ENCODE data around the gene CDK11B.
A peak's percentile ranks its signal among the peaks of the same experiment; 100 is the strongest.
"Not testable (repeated sequence)": the region's sequence is repeated elsewhere in the genome, so short reads cannot be mapped to it uniquely, and the experiment has no call there.

Gene CDK11B

DNA sequence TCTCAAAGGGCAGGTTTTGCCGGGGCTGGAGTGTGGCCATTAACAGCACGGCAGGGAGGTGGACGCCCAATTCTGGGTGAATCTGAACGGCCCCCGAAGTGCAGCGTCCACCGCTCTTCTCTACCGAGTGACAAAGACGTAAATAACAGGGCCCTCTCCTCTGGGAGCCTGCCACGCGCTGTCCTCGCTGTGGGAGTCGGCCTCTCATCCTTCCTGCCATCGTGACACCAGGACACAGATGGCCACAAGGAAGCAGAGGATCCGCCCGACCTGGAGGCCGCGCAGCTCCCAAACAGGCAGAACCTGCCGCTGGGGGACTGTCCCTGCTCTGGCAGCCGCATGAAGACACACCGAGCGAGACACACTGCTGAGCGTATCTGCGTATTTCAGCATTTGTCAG lies 12.1 kb upstream of the CDK11B start:
- Histone ChIP-seq H3K4me1 (ENCODE audit: control insufficient read depth, insufficient read depth, low read length, poor library complexity, severe bottlenecking) (no peaks in the 10 kb centered on the region), H3K36me3 (ENCODE audit: control insufficient read depth, insufficient read depth, low read length) (peaks cover 60% of the 10 kb centered on the region), H3K4me3 (ENCODE audit: extremely low read depth, insufficient read depth, low read length, poor library complexity, severe bottlenecking) (no peak overlapping the region), H3K9me3 (ENCODE audit: control insufficient read depth, low read length) (no peaks in the 10 kb centered on the region), H3K27ac (ENCODE audit: low read depth, low read length, severe bottlenecking) (no peak overlapping the region)
- WGBS, 2 experiments (ENCODE audit: insufficient coverage in 2 of 2) = 95 to 97% methylated on average over 24 of the region's 24 CpGs

DNA sequence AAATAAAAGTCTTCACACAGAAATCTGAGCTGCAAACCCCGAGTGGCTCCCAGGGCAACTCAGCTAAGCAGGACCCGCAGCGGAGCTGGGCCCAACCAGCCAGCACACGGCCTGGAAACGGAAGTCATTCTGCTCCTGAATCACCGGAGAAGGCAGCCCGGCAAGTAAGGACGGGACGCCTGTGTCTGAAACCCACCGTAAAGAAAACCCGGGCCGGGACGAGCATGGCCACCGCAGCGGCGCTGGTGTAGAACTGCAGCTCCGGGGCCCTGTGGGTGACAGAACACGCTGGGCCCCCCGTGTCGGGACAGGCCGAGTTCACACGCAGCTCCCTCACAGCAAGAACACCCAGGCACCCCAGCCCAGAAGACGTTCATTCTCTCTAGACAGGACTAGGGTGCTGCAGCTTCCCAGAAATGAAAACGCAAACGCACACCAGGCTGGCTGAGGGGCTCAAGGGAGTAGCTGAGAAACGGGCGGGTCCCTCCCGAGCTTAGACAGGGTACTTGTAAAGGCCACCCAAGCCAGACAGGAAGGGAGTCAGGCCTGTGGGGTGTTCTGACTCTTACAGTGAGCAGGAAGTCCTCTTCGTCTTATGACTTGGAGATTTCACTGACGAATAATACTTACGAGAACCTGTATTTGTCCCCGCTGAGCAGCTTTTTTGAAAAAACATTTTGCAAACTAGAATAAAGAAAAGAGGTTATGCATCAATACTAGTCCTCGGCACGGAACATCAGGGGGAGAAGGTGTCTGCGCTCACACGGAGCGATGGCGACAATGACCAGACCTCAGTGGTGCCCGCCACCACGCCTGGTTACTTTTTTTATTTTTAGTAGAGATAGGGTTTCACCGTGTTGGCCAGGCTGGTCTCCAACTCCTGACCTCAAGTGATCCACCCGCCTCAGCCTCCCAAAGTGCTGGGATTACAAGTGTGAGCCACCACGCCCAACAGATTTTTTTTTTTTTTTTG lies 10.9 kb upstream of the CDK11B start:
- peak overlapping the region; percentile 41 for H3K27ac ChIP-seq (ENCODE audit: low read depth, low read length, severe bottlenecking)
- no peak overlapping the region for H3K4me3 ChIP-seq (ENCODE audit: extremely low read depth, insufficient read depth, low read length, poor library complexity, severe bottlenecking)
- H3K9me3 ChIP-seq (ENCODE audit: control insufficient read depth, low read length) = no peaks in the 10 kb centered on the region
- no peaks in the 10 kb centered on the region for H3K4me1 ChIP-seq (ENCODE audit: control insufficient read depth, insufficient read depth, low read length, poor library complexity, severe bottlenecking)
- peaks cover 72% of the 10 kb centered on the region for H3K36me3 ChIP-seq (ENCODE audit: control insufficient read depth, insufficient read depth, low read length)
- WGBS, 2 experiments (ENCODE audit: insufficient coverage in 2 of 2) = 94 to 95% methylated on average over 34 to 39 of the region's 43 CpGs

DNA sequence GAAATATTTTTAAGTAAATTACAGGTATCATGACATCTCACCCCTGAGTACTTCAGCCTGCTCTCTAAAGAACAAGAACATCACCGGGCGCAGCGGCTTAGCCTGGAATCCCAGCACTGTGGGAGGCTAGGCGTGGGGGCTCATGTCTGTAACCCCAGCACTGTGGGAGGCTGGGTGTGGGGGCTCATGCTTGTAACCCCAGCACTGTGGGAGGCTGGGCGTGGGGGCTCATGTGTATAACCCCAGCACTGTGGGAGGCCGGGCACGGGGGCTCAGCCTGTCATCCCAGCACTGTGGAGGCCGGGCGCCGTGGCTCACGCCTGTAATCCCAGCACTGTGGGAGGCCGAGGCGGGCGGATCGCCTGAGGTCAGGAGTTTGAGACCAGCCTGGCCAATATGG lies 7.7 kb upstream of the CDK11B start:
- H3K4me3 ChIP-seq (ENCODE audit: extremely low read depth, insufficient read depth, low read length, poor library complexity, severe bottlenecking) = no peak overlapping the region
- H3K9me3 ChIP-seq (ENCODE audit: control insufficient read depth, low read length) = no peaks in the 10 kb centered on the region
- no peak overlapping the region for H3K27ac ChIP-seq (ENCODE audit: low read depth, low read length, severe bottlenecking)
- WGBS, 2 experiments (ENCODE audit: insufficient coverage in 2 of 2) = 98 to 100% methylated on average over 10 of the region's 15 CpGs
- H3K36me3 ChIP-seq (ENCODE audit: control insufficient read depth, insufficient read depth, low read length) = peaks cover 54% of the 10 kb centered on the region
- no peaks in the 10 kb centered on the region for H3K4me1 ChIP-seq (ENCODE audit: control insufficient read depth, insufficient read depth, low read length, poor library complexity, severe bottlenecking)

DNA sequence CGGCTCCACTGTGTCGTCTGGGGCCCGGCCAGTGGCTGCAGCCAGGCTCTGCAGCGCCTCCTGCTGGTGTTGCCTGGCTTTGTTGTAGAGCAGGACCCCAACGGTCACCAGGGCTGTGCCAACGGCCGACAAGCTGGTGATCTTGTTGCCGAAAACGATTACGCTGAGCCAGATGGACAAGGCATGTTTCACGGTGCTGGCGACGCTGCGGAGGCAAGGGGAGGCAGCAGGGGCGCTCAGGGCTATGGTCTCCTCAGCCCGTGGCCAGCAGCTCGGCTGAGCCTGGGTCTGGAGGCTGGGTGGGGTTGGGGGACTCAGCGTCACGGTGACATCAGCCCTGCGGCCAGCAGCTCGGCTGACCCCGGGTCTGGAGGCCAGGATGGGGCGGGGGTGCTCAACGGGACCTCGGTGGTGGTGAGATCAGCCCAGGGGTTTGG lies 7.0 kb upstream of the CDK11B start:
- Histone ChIP-seq H3K27ac (ENCODE audit: low read depth, low read length, severe bottlenecking) (no peak overlapping the region), H3K36me3 (ENCODE audit: control insufficient read depth, insufficient read depth, low read length) (peaks cover 47% of the 10 kb centered on the region), H3K9me3 (ENCODE audit: control insufficient read depth, low read length) (no peaks in the 10 kb centered on the region), H3K4me1 (ENCODE audit: control insufficient read depth, insufficient read depth, low read length, poor library complexity, severe bottlenecking) (no peaks in the 10 kb centered on the region), H3K4me3 (ENCODE audit: extremely low read depth, insufficient read depth, low read length, poor library complexity, severe bottlenecking) (no peak overlapping the region)
- 94 to 95% methylated on average over 24 to 25 of the region's 25 CpGs for WGBS, 2 experiments (ENCODE audit: insufficient coverage in 2 of 2)

DNA sequence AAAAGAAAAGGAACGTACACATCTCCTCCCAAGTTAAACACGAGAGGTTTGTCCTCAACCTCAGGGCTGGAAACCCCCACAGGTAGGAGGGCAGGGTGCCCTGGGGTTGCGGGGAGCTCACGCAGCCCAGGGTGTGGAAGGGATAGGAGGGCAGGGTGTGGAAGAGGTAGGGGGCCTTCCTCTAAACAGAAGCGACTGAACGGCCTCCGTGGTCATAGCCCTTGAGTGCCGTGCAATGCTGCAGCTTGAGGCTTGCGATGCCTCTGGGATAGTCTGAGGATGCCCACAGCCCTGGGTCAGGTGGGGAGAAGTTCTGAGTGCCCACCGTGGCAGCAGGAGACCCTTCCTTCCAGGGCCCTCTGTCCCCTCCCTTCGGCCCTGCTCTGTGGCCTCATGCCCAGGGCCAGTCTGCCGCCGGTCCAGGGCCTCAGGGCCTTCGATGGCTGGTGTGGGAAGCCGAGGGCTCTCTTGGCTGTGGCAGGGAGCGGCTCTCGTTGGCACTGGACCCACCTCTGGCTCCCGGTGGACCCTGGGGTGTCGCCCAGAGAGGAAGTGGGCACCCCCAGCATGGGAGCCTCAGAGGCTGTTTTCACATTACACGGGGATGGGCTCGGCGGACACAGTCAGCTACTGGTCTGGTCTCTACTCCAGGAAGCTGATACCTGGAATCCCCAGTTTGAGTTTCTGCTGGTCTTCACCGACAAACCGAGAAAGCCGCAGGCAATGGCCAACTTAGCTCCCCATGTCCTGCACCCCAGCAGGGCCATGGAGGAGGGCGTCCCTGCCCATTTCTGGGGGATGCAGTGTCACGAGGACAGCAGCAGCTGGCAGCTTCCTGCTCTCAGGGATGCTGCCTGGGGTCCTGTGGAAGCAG lies 6.4 kb upstream of the CDK11B start:
- Histone ChIP-seq H3K27ac (ENCODE audit: low read depth, low read length, severe bottlenecking) (no peak overlapping the region), H3K4me1 (ENCODE audit: control insufficient read depth, insufficient read depth, low read length, poor library complexity, severe bottlenecking) (no peaks in the 10 kb centered on the region), H3K4me3 (ENCODE audit: extremely low read depth, insufficient read depth, low read length, poor library complexity, severe bottlenecking) (no peak overlapping the region), H3K36me3 (ENCODE audit: control insufficient read depth, insufficient read depth, low read length) (peaks cover 42% of the 10 kb centered on the region), H3K9me3 (ENCODE audit: control insufficient read depth, low read length) (no peaks in the 10 kb centered on the region)
- WGBS, 2 experiments (ENCODE audit: insufficient coverage in 2 of 2) = 95% methylated on average over 26 of the region's 27 CpGs

DNA sequence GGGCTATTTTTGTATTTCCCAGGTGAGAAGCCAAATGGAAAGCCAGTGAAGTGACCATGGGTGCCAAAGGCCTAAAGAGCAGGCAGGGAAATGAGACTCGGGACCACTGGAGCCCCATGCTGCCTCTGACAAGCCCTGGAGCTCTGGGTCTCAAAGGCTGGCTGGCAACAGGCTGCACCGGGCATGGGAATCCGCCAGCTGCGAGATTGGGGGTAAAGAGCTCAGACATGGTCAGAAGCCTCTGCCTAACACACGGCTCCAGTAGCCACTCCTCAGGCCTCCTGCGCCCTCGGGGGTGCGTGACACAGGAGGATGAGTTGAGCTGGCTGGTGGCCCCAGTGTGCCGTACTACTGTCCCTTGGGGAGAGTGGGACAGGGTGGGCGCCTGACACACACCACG lies 5.5 kb upstream of the CDK11B start:
- not testable (repeated sequence) for H3K27ac ChIP-seq (ENCODE audit: low read depth, low read length, severe bottlenecking); H3K4me3 ChIP-seq (ENCODE audit: extremely low read depth, insufficient read depth, low read length, poor library complexity, severe bottlenecking); H3K9me3 ChIP-seq (ENCODE audit: control insufficient read depth, low read length); H3K4me1 ChIP-seq (ENCODE audit: control insufficient read depth, insufficient read depth, low read length, poor library complexity, severe bottlenecking)
- H3K36me3 ChIP-seq (ENCODE audit: control insufficient read depth, insufficient read depth, low read length) = peaks cover 34% of the 10 kb centered on the region
- WGBS, 2 experiments (ENCODE audit: insufficient coverage in 2 of 2) = no CpG with 5 or more reads among the region's 11 CpGs

DNA sequence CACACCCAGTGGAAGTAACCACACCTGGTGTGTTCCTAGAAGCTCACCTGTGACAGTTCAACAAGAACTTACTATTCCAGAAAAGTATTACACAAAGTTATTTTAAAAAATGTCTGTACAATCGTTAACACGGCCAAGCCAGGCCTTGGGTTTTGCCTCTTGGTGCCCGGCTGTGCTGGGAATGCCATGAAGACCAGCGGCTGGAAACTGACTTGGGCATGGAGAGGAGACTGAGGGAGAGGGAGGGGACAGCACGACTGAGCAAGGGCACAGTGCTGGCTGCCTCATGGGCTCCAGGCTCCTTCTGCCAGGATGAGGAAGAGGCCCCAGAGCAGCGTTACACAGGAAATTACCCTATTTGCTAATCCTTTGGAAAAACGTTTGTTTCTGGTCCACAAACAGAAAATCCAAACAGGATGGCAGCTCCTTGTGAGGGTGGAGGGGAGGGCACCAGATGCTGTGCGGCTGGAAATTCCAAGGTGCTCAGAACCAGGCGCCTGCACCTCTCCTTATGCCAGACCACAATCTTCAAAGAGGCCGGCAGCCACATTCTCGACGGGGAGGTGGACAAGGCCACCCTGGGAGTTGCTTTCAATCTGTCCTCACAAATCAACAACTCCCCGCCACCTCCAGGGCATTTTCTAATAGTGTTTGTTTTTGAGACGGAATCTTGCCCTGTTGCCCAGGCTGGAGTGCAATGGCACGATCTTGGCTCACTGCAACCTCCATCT lies 4.2 kb upstream of the CDK11B start:
- WGBS, 2 experiments (ENCODE audit: insufficient coverage in 2 of 2) = 100% methylated on average over 1 to 2 of the region's 15 CpGs
- H3K4me3 ChIP-seq (ENCODE audit: extremely low read depth, insufficient read depth, low read length, poor library complexity, severe bottlenecking); H3K4me1 ChIP-seq (ENCODE audit: control insufficient read depth, insufficient read depth, low read length, poor library complexity, severe bottlenecking); H3K9me3 ChIP-seq (ENCODE audit: control insufficient read depth, low read length); H3K27ac ChIP-seq (ENCODE audit: low read depth, low read length, severe bottlenecking): not testable (repeated sequence)
- peaks cover 24% of the 10 kb centered on the region for H3K36me3 ChIP-seq (ENCODE audit: control insufficient read depth, insufficient read depth, low read length)

DNA sequence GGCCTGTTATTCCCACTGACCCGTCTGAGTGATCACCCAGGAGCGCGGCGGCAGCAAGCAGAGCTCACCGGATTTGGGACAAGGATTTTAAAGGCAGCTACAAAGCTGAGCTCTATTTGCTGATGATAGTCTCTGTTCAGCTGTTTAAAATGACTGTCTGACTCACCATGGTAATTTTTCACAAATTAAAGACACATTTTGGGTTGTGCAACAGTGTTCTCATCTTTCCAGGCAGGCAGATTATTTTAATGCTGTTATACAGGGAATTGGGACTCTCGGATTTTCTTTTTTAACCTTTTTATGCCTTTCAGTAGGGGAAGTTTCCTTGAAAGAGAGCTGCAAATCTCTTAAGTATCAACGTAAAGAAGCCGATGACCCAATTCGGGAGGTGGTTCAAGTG lies 3.6 kb upstream of the CDK11B start:
- 100% methylated on average over 3 of the region's 9 CpGs; no CpG with 5 or more reads in 1 of the 2 experiments for WGBS, 2 experiments (ENCODE audit: insufficient coverage in 2 of 2)
- H3K9me3 ChIP-seq (ENCODE audit: control insufficient read depth, low read length); H3K27ac ChIP-seq (ENCODE audit: low read depth, low read length, severe bottlenecking); H3K4me3 ChIP-seq (ENCODE audit: extremely low read depth, insufficient read depth, low read length, poor library complexity, severe bottlenecking); H3K4me1 ChIP-seq (ENCODE audit: control insufficient read depth, insufficient read depth, low read length, poor library complexity, severe bottlenecking): not testable (repeated sequence)
- H3K36me3 ChIP-seq (ENCODE audit: control insufficient read depth, insufficient read depth, low read length) = peaks cover 20% of the 10 kb centered on the region

DNA sequence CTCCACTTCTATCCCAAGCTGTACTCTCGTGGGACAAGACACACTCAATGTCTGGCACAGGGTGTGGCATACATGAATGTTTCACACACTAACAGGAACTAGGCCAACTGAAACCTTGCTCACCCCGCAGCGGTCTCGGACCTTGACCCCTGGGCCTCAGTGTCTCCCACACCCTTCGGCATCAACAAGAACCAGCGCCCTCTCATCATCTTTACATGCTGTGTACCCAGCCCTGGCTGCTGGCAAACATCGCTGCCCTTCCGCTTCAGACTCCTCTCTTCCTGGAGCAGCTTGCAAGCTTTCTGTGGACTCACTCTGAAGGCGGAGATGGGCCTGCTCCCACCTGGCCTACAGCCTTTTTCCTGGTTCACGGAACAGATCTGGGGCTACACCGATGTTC lies 10.5 kb downstream of the CDK11B start:
- H3K27ac ChIP-seq (ENCODE audit: low read depth, low read length, severe bottlenecking); H3K4me3 ChIP-seq (ENCODE audit: extremely low read depth, insufficient read depth, low read length, poor library complexity, severe bottlenecking); H3K4me1 ChIP-seq (ENCODE audit: control insufficient read depth, insufficient read depth, low read length, poor library complexity, severe bottlenecking); H3K9me3 ChIP-seq (ENCODE audit: control insufficient read depth, low read length): not testable (repeated sequence)
- peaks cover 68% of the 10 kb centered on the region for H3K36me3 ChIP-seq (ENCODE audit: control insufficient read depth, insufficient read depth, low read length)
- WGBS, 2 experiments (ENCODE audit: insufficient coverage in 2 of 2) = 92 to 95% methylated on average over 8 to 11 of the region's 11 CpGs

DNA sequence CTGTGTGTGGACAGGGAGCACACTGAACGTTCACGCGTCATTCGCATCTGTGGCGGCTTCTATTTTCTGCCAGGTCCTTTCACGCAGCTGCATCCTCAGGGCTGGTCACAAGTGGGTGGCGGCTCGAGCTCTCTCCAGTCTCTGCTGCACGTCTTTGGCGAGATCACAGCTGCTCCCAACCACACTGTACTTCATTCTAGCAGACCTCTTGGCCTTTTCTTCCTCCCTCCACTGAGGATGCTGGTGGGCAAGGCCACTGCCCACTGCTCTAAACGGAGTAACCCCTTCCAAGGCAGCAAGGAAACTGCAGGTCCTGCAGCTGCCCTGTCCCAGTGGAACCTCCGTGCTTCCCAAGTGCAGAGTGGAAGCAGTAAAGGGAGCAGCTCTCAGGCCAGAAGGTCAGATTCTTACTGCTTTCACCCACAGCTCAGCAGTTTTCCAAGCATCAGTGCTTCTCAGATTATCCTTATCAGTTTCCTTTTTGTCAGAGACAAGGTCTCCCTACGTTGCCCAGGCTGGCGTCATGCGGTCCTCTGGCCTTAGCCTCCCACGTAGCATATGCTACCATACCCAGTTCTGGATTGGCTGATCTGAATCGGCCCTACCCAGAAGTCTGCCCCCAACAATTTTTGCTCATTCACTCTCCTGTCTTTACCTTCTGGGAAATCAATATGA lies 11.1 kb downstream of the CDK11B start:
- WGBS, 2 experiments (ENCODE audit: insufficient coverage in 2 of 2) = 94 to 98% methylated on average over 6 to 15 of the region's 17 CpGs
- not testable (repeated sequence) for H3K4me3 ChIP-seq (ENCODE audit: extremely low read depth, insufficient read depth, low read length, poor library complexity, severe bottlenecking); H3K4me1 ChIP-seq (ENCODE audit: control insufficient read depth, insufficient read depth, low read length, poor library complexity, severe bottlenecking); H3K27ac ChIP-seq (ENCODE audit: low read depth, low read length, severe bottlenecking); H3K9me3 ChIP-seq (ENCODE audit: control insufficient read depth, low read length)
- peaks cover 63% of the 10 kb centered on the region for H3K36me3 ChIP-seq (ENCODE audit: control insufficient read depth, insufficient read depth, low read length)
